ENCODE measurements around the gene SUGCT.

The SUGCT gene

GRCh38 chr7:40747856-40748255 lies 613.1 kb downstream of the SUGCT start:
- no peak for DNase-seq (ENCODE audit: extremely low read depth, low read depth)
- TF ChIP-seq CTCF (IDR thresholded peaks at IDR 0.05; ENCODE audit: low read depth, low read length) = no peak

GRCh38 chr7:40749877-40750276 lies 615.1 kb downstream of the SUGCT start:
- no peak for TF ChIP-seq CTCF (IDR thresholded peaks at IDR 0.05; ENCODE audit: low read depth, low read length)
- no peak for DNase-seq (ENCODE audit: extremely low read depth, low read depth)

GRCh38 chr7:40753455-40753854 lies 618.6 kb downstream of the SUGCT start:
- no peak for DNase-seq (ENCODE audit: extremely low read depth, low read depth)
- TF ChIP-seq CTCF (IDR thresholded peaks at IDR 0.05; ENCODE audit: low read depth, low read length) = no peak

- no peak for DNase-seq (ENCODE audit: extremely low read depth, low read depth)
- no peak for TF ChIP-seq CTCF (IDR thresholded peaks at IDR 0.05; ENCODE audit: low read depth, low read length)
These were observed 620.6 kb downstream of the SUGCT start for GRCh38 chr7:40755438-40755837.

GRCh38 chr7:40757109-40757508 lies 622.3 kb downstream of the SUGCT start:
- DNase-seq (ENCODE audit: extremely low read depth, low read depth) = no peak
- no peak for TF ChIP-seq CTCF (IDR thresholded peaks at IDR 0.05; ENCODE audit: low read depth, low read length)

- TF ChIP-seq CTCF (IDR thresholded peaks at IDR 0.05; ENCODE audit: low read depth, low read length) = no peak
- no peak for DNase-seq (ENCODE audit: extremely low read depth, low read depth)
These were observed 623.8 kb downstream of the SUGCT start for GRCh38 chr7:40758590-40758989.

- DNase-seq (ENCODE audit: extremely low read depth, low read depth) = no peak
- TF ChIP-seq CTCF (IDR thresholded peaks at IDR 0.05; ENCODE audit: low read depth, low read length) = no peak
These were observed 625.6 kb downstream of the SUGCT start for GRCh38 chr7:40760293-40760964.
